H1 (cell line): ENCODE data around the gene DYRK1A.

Experiments used
- BCL11A ChIP-seq, 2 experiments: IDR thresholded peaks; one replicate each; pipeline ENCODE4 v1.6.1; 2011; ENCODE audit warnings: low read depth in 2 of 2, low read length in 2 of 2, mild to moderate bottlenecking in 2 of 2
- JUN ChIP-seq: IDR thresholded peaks from 2 replicates; pipeline ENCODE4 v1.6.1; 2011; ENCODE audit warnings: low read depth, mild to moderate bottlenecking, improper control_type of control experiment, low read length
- POLR2A ChIP-seq, 2 experiments: IDR thresholded peaks; 1 replicate in 1 of 2; 2 replicates in 1 of 2; pipeline ENCODE4 v1.6.1; 2011; ENCODE audit warnings: low read depth in 2 of 2, low read length in 2 of 2, mild to moderate bottlenecking in 2 of 2; ENCODE audit errors: control extremely low read depth in 1 of 2
- RAD21 ChIP-seq, 2 experiments: IDR thresholded peaks in 1 of 2; conservative IDR thresholded peaks in 1 of 2; 2 replicates each; pipeline ENCODE4 v1.6.1; 2011; ENCODE audit warnings: low read depth in 2 of 2, low read length in 2 of 2, improper control_type of control experiment in 1 of 2, inconsistent platforms in 1 of 2, mild to moderate bottlenecking in 1 of 2, moderate library complexity in 1 of 2
- RXRA ChIP-seq: IDR thresholded peaks from 2 replicates; pipeline ENCODE4 v1.6.1; 2011; ENCODE audit warnings: low read depth, mild to moderate bottlenecking, low read length, moderate library complexity; ENCODE audit not compliant: insufficient read depth
- SIX5 ChIP-seq: IDR thresholded peaks from 2 replicates; pipeline ENCODE4 v1.6.1; 2011; ENCODE audit warnings: mild to moderate bottlenecking, low read depth, low read length
- SP4 ChIP-seq: IDR thresholded peaks from 2 replicates; pipeline ENCODE4 v1.6.1; 2012; ENCODE audit warnings: low read length, inconsistent platforms
- TBP ChIP-seq: IDR thresholded peaks from 2 replicates; pipeline ENCODE4 v1.6.1; 2011; ENCODE audit warnings: low read depth, low read length, improper control_type of control experiment
- ZNF274 ChIP-seq: IDR thresholded peaks from 2 replicates; pipeline ENCODE4 v1.7.0; 2012; ENCODE audit warnings: low read length, borderline replicate concordance; ENCODE audit errors: extremely low read depth
- TF ChIP-seq, protein P1 (sequence below), 3 experiments: IDR thresholded peaks; 1 replicate in 2 of 3; 2 replicates in 1 of 3; pipeline versions ENCODE4 v1.5.1 to v1.6.1; 2011; ENCODE audit warnings: low read length in 3 of 3, mild to moderate bottlenecking in 3 of 3, inconsistent platforms in 2 of 3, low read depth in 1 of 3, moderate library complexity in 1 of 3; ENCODE audit not compliant: insufficient read depth in 1 of 3; ENCODE audit errors: control extremely low read depth in 1 of 3
- TF ChIP-seq, protein P2 (sequence below): IDR thresholded peaks from 2 replicates; pipeline ENCODE4 v1.6.1; 2011; ENCODE audit warnings: low read length, improper control_type of control experiment

DNA sequence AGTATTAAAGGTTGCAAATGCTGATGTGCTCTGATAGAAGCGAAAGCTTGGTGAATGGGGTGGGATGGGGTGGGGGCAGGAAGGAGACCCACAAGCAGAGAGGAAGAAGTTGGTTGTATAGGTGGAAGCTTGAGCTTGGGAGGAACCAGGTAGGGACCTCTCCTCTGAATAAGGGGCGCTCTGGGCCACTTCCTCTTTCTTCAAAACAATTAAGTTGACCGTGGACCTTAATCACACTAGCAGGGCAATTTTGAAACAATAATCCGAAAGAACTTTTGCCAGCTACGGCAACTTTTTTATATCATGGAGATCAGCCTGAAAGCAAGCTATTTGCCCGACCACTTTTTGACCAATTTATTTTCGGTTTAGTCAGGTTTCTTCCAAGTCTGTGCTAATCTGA, 1.9 kb upstream of the DYRK1A start:
- TF ChIP-seq ZNF274 = no peak
- no peak for TF ChIP-seq TBP
- TF ChIP-seq, protein P1, sequence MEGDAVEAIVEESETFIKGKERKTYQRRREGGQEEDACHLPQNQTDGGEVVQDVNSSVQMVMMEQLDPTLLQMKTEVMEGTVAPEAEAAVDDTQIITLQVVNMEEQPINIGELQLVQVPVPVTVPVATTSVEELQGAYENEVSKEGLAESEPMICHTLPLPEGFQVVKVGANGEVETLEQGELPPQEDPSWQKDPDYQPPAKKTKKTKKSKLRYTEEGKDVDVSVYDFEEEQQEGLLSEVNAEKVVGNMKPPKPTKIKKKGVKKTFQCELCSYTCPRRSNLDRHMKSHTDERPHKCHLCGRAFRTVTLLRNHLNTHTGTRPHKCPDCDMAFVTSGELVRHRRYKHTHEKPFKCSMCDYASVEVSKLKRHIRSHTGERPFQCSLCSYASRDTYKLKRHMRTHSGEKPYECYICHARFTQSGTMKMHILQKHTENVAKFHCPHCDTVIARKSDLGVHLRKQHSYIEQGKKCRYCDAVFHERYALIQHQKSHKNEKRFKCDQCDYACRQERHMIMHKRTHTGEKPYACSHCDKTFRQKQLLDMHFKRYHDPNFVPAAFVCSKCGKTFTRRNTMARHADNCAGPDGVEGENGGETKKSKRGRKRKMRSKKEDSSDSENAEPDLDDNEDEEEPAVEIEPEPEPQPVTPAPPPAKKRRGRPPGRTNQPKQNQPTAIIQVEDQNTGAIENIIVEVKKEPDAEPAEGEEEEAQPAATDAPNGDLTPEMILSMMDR (IDR thresholded peaks at IDR 0.05; ENCODE audit: control extremely low read depth in 1 of 3, insufficient read depth in 1 of 3, low read depth in 1 of 3, low read length in 3 of 3) = no peak
- TF ChIP-seq JUN = no peak
- TF ChIP-seq RXRA = no peak
- TF ChIP-seq POLR2A (IDR thresholded peaks at IDR 0.05; ENCODE audit: control extremely low read depth in 1 of 2, low read depth in 2 of 2, low read length in 2 of 2) = no peak
- TF ChIP-seq, protein P2, sequence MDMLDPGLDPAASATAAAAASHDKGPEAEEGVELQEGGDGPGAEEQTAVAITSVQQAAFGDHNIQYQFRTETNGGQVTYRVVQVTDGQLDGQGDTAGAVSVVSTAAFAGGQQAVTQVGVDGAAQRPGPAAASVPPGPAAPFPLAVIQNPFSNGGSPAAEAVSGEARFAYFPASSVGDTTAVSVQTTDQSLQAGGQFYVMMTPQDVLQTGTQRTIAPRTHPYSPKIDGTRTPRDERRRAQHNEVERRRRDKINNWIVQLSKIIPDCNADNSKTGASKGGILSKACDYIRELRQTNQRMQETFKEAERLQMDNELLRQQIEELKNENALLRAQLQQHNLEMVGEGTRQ = no peak
- TF ChIP-seq SP4 = no peak
- TF ChIP-seq SIX5 = no peak
- no peak for TF ChIP-seq BCL11A (IDR thresholded peaks at IDR 0.05; ENCODE audit: low read depth in 2 of 2, low read length in 2 of 2)
- no peak for TF ChIP-seq RAD21 (IDR thresholded peaks at IDR 0.05 in 1 of 2, conservative IDR thresholded peaks at IDR 0.05 in 1 of 2; ENCODE audit: low read depth in 2 of 2, low read length in 2 of 2)
